ES-I3 (cell line): ENCODE data around the gene MBTPS1.

Experiments used
- H3K36me3 ChIP-seq: 2 replicates; pipeline ENCODE4 v1.6.1; 2013; ENCODE audit warnings: mild to moderate bottlenecking, low read length, control low read depth, moderate library complexity; ENCODE audit not compliant: insufficient read depth
- H3K4me1 ChIP-seq: 2 replicates; pipeline ENCODE4 v1.6.1; 2013; ENCODE audit warnings: mild to moderate bottlenecking, control low read depth, low read length; ENCODE audit not compliant: insufficient read depth
- H3K9ac ChIP-seq: 2 replicates; pipeline ENCODE4 v1.6.1; 2013; ENCODE audit warnings: low read depth, mild to moderate bottlenecking, low read length, moderate library complexity
- H3K9me3 ChIP-seq: 2 replicates; pipeline ENCODE4 v1.6.1; 2013; ENCODE audit warnings: mild to moderate bottlenecking, low read length, moderate library complexity; ENCODE audit not compliant: control insufficient read depth, insufficient read depth

MBTPS1 gene

GRCh38 chr16:84007520-84007919 is 109.2 kb downstream of the MBTPS1 start:
- Histone ChIP-seq H3K36me3 (no peaks in the 10 kb centered on the region), H3K4me1 (no peaks in the 10 kb centered on the region), H3K9me3 (no peaks in the 10 kb centered on the region), H3K9ac (no peak overlapping the region)

- Histone ChIP-seq H3K9me3 (no peaks in the 10 kb centered on the region), H3K4me1 (peaks cover 10% of the 10 kb centered on the region; the same call in 1 of the 2 replicates), H3K36me3 (no peaks in the 10 kb centered on the region), H3K9ac (no peak overlapping the region)
These were observed 111.4 kb downstream of the MBTPS1 start for GRCh38 chr16:84005391-84005790.

GRCh38 chr16:84004442-84004841 is 112.3 kb downstream of the MBTPS1 start:
- H3K4me1 ChIP-seq, result peaks cover 10% of the 10 kb centered on the region; the same call in 1 of the 2 replicates
- no peaks in the 10 kb centered on the region for H3K36me3 ChIP-seq
- no peak overlapping the region for H3K9ac ChIP-seq
- no peaks in the 10 kb centered on the region for H3K9me3 ChIP-seq
